ENCODE results near the gene DPM3.

The DPM3 gene

GRCh38 chr1:155127105-155127966 is 13.0 kb downstream of the DPM3 start, which contains the start of gene EFNA1:
EFNA1 (plus strand) TSS chr1:155127876; CDS start chr1:155127978, 102 bp downstream.
- H3K4me3 ChIP-seq (ENCODE audit: low read depth, low read length): peak within 1 kb of the TSS; percentile 60
- no peak for TF ChIP-seq CTCF (conservative IDR thresholded peaks at IDR 0.05; ENCODE audit: low read depth, low read length)
- peak; percentile 67 for DNase-seq (ENCODE audit: low read depth)

GRCh38 chr1:155126556-155127104 is 13.7 kb downstream of the DPM3 start:
- H3K4me3 ChIP-seq (ENCODE audit: low read depth, low read length): peak overlapping the region; percentile 52
- DNase-seq (ENCODE audit: low read depth): peak; percentile 48
- no peak for TF ChIP-seq CTCF (conservative IDR thresholded peaks at IDR 0.05; ENCODE audit: low read depth, low read length)

DNA sequence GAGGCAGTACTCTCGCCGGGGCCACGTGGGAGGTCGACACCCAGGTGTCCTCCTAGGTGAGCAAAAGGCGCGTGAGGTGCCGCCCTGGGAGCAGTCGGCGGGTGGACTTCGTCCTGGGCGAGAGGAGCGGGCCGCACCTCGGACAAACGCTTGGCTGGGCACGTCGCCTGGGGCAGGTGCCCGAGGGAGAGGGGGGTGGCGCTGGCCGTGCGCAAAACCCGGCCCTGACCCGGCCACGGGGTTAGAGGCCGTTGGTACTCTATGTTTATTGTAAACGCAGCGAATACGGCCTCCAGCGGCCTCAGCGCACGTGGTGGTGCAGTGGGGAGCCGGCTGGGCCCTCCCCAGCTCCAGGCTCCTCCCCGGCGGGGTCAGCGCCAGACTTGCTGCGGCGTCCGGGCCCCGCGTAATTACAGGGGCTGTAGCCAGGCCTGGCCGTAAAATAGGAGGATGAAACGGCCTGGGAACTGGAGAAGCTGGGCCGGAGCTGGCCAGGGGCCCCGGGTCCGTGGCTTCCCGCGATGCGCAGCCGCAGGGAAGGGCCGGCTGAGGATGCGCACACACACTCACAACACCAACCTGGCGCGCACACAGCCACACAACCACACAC is 14.3 kb downstream of the DPM3 start:
- H3K4me3 ChIP-seq (ENCODE audit: low read depth, low read length): peak overlapping the region; percentile 52
- DNase-seq (ENCODE audit: low read depth): peak; percentile 52
- TF ChIP-seq CTCF (conservative IDR thresholded peaks at IDR 0.05; ENCODE audit: low read depth, low read length): no peak

DNA sequence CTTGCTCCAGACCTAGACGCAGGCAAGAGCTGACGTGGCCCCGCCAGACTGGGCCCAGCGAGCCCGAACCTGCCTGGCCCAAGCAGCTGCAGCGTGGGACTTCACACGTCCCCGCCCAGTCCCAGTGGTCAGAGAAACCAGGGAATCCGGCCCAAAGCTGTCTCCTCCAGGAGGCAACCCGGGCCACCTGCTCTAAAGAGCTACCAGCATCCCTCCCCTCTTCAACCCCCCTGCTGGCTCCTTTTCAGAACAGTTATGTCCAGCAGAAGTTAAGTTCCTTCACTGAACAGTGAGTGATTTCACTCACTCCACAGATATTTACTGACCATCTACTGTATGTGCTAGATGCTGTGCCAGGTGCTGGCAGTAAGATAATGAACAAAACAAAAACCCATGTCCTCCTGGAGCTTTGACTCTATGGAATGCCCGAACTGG is 14.8 kb downstream of the DPM3 start:
- DNase-seq (ENCODE audit: low read depth): peak; percentile 11
- no peak for TF ChIP-seq CTCF (conservative IDR thresholded peaks at IDR 0.05; ENCODE audit: low read depth, low read length)
- no peak overlapping the region for H3K4me3 ChIP-seq (ENCODE audit: low read depth, low read length)

GRCh38 chr1:155124503-155125463 is 15.5 kb downstream of the DPM3 start:
- no peak for TF ChIP-seq CTCF (conservative IDR thresholded peaks at IDR 0.05; ENCODE audit: low read depth, low read length)
- DNase-seq (ENCODE audit: low read depth): peak; percentile 21
- no peak overlapping the region for H3K4me3 ChIP-seq (ENCODE audit: low read depth, low read length)

- DNase-seq (ENCODE audit: low read depth): no peak
- no peak overlapping the region for H3K4me3 ChIP-seq (ENCODE audit: low read depth, low read length)
- no peak for TF ChIP-seq CTCF (conservative IDR thresholded peaks at IDR 0.05; ENCODE audit: low read depth, low read length)
Observed at GRCh38 chr1:155123801-155124200, 16.5 kb downstream of the DPM3 start.
